SK-N-SH (cell line): Measurements from ENCODE around the gene MLC1. TPM values are rescaled to one million over a fixed set of nuclear protein-coding genes. Genes with fewer than 3 reads are reported as not detected.
A peak's percentile ranks its signal among the peaks of the same experiment; 100 is the strongest.

Source experiments
- CTCF ChIA-PET: fragments of 300-600, 350-600 bp; formaldehyde crosslinking; extraction: SDS; loops from one replicate; lab custom pipeline; 2021; lab: Yijun Ruan, JAX
- POLR2A ChIA-PET: fragments of 350-600 bp; sonication (Branson Sonifier 250); formaldehyde crosslinking; extraction: SDS; loops from one replicate; lab custom pipeline; 2020; ENCODE audit warnings: antibody characterized with exemption, inconsistent platforms; lab: Yijun Ruan, JAX
- DNase-seq: peaks from one replicate; pipeline ENCODE4 v3.0.0; 2012
- H2AFZ ChIP-seq: fragments of 200-600 bp; sonication (generic); 2 replicates; pipeline ENCODE4 v1.8.1; 2016; ENCODE audit warnings: antibody characterized with exemption, mild to moderate bottlenecking, low read depth
- H3F3A ChIP-seq: fragments of 200-600 bp; sonication (generic); replicated peaks from 2 replicates; pipeline ENCODE3; 2016; ENCODE audit warnings: antibody characterized with exemption, mild to moderate bottlenecking; ENCODE audit not compliant: insufficient read depth
- H3K27ac ChIP-seq, 2 experiments: fragments of 200-500 bp in 1 of 2; fragments of 200-600 bp in 1 of 2; sonication (Bioruptor generic) in 1 of 2; sonication (generic), shearing (Covaris generic) in 1 of 2; 2 replicates each; pipeline versions ENCODE4 v1.5.1 to v1.6.1; 2014 to 2016; ENCODE audit warnings: low read depth in 2 of 2, inconsistent platforms in 1 of 2, low read length in 1 of 2, mild to moderate bottlenecking in 1 of 2, mixed read lengths in 1 of 2
- H3K27me3 ChIP-seq: fragments of 200-600 bp; sonication (generic), shearing (Covaris generic); 2 replicates; pipeline ENCODE4 v1.6.1; 2016; ENCODE audit warnings: mixed run types; ENCODE audit not compliant: insufficient read depth
- H3K36me3 ChIP-seq, 2 experiments: fragments of 200-500 bp in 1 of 2; fragments of 200-600 bp in 1 of 2; sonication (Bioruptor generic) in 1 of 2; sonication (generic) in 1 of 2; replicated peaks in 1 of 2; 2 replicates each; pipeline versions ENCODE3 to v1.5.1; 2014 to 2016; ENCODE audit warnings: low read length in 1 of 2, mild to moderate bottlenecking in 1 of 2; ENCODE audit not compliant: insufficient read depth in 2 of 2, control insufficient read depth in 1 of 2
- H3K4me1 ChIP-seq, 2 experiments: fragments of 200-500 bp in 1 of 2; fragments of 200-600 bp in 1 of 2; sonication (Bioruptor generic) in 1 of 2; sonication (generic), shearing (Covaris generic) in 1 of 2; 2 replicates each; pipeline versions ENCODE4 v1.5.1 to v1.6.1; 2014 to 2016; ENCODE audit warnings: low read depth in 1 of 2, low read length in 1 of 2, mixed run types in 1 of 2; ENCODE audit not compliant: insufficient read depth in 2 of 2, control insufficient read depth in 1 of 2
- H3K4me2 ChIP-seq: fragments of 200-600 bp; sonication (generic), shearing (Covaris generic); 2 replicates; pipeline ENCODE4 v1.6.1; 2017; ENCODE audit warnings: mixed run types
- H3K4me3 ChIP-seq, 2 experiments: fragments of 200-500 bp in 1 of 2; fragments of 200-600 bp in 1 of 2; sonication (Bioruptor generic) in 1 of 2; sonication (generic), shearing (Covaris generic) in 1 of 2; 2 replicates each; pipeline versions ENCODE4 v1.5.1 to v1.8.1; 2014 to 2016; ENCODE audit warnings: low read depth in 2 of 2, inconsistent platforms in 1 of 2, low read length in 1 of 2, mild to moderate bottlenecking in 1 of 2, mixed read lengths in 1 of 2, moderate library complexity in 1 of 2
- H3K79me2 ChIP-seq: fragments of 200-600 bp; sonication (generic); 2 replicates; pipeline ENCODE4 v1.8.1; 2017; ENCODE audit warnings: mild to moderate bottlenecking; ENCODE audit not compliant: insufficient read depth
- H3K9ac ChIP-seq: fragments of 200-600 bp; sonication (generic); 2 replicates; pipeline ENCODE4 v1.6.1; 2017; ENCODE audit warnings: mixed run types
- H3K9me2 ChIP-seq: fragments of 200-600 bp; sonication (generic); 2 replicates; pipeline ENCODE4 v1.6.1; 2017; ENCODE audit warnings: mixed run types
- H3K9me3 ChIP-seq: fragments of 200-600 bp; sonication (generic); 2 replicates; pipeline ENCODE4 v1.6.1; 2017; ENCODE audit warnings: mixed run types, mild to moderate bottlenecking, moderate library complexity
- H4K20me1 ChIP-seq: fragments of 200-600 bp; sonication (generic); 2 replicates; pipeline ENCODE4 v1.6.1; 2017; ENCODE audit warnings: mild to moderate bottlenecking, mixed run types; ENCODE audit not compliant: insufficient read depth
- FOXJ3 ChIP-seq: sonication (generic); formaldehyde crosslinking; IDR thresholded peaks from 2 replicates; pipeline ENCODE4 v1.5.1; 2020; ENCODE audit warnings: mild to moderate bottlenecking, missing genetic modification reagents
- FOXM1 ChIP-seq: IDR thresholded peaks from 2 replicates; pipeline ENCODE4 v1.4.0; 2012; ENCODE audit warnings: low read depth, mild to moderate bottlenecking
- GATA2 ChIP-seq: sonication (generic); formaldehyde crosslinking; IDR thresholded peaks from 2 replicates; pipeline ENCODE4 v1.5.0; 2020; ENCODE audit warnings: mild to moderate bottlenecking, missing genetic modification reagents
- MEF2A ChIP-seq: IDR thresholded peaks from 2 replicates; pipeline ENCODE4 v1.4.0; 2012; ENCODE audit warnings: low read depth, borderline replicate concordance
- MXI1 ChIP-seq: IDR thresholded peaks from 2 replicates; pipeline ENCODE4 v1.6.1; 2012; ENCODE audit warnings: mild to moderate bottlenecking, low read depth, low read length, improper control_type of control experiment
- NFIC ChIP-seq: IDR thresholded peaks from 2 replicates; pipeline ENCODE4 v1.4.0; 2012; ENCODE audit warnings: borderline replicate concordance
- RFX5 ChIP-seq: IDR thresholded peaks from 2 replicates; pipeline ENCODE4 v1.6.1; 2012; ENCODE audit warnings: mild to moderate bottlenecking, improper control_type of control experiment, low read length
- SIN3A ChIP-seq: IDR thresholded peaks from 2 replicates; pipeline ENCODE4 v1.6.1; 2012; ENCODE audit warnings: low read depth, mild to moderate bottlenecking, low read length, moderate library complexity, borderline replicate concordance
- TEAD4 ChIP-seq: IDR thresholded peaks from 2 replicates; pipeline ENCODE4 v1.4.0; 2012; ENCODE audit warnings: mild to moderate bottlenecking, borderline replicate concordance; ENCODE audit not compliant: insufficient read depth
- WGBS: methylation state at CpG from one replicate; pipeline ENCODE4 v1.1.6; 2017; ENCODE audit warnings: low lambda C conversion rate; 5-methylcytosine and 5-hydroxymethylcytosine counted together
- polyA plus RNA-seq, 3 experiments: library from polyadenylated mRNA; depleted of rRNA; stranded (reverse); fragments of >200 nt; gene quantifications; 2 replicates each; pipeline ENCODE4 v1.2.3, GENCODE V29; 2012
- TF ChIP-seq, protein P1 (sequence below): IDR thresholded peaks from 2 replicates; pipeline ENCODE4 v1.4.0; 2012; ENCODE audit warnings: low read depth
- TF ChIP-seq, protein P2 (sequence below): IDR thresholded peaks from 2 replicates; pipeline ENCODE4; 2012
- TF ChIP-seq, protein P3 (sequence below): fragments of 150-350 bp; IDR thresholded peaks from 2 replicates; pipeline ENCODE4 v1.6.1; 2016; ENCODE audit warnings: mild to moderate bottlenecking, low read depth, low read length
- TF ChIP-seq, protein P4 (sequence below): IDR thresholded peaks from 2 replicates; pipeline ENCODE4 v1.4.0; 2012; ENCODE audit warnings: low read depth, borderline replicate concordance
- TF ChIP-seq, protein P5 (sequence below): IDR thresholded peaks from 2 replicates; pipeline ENCODE4 v1.4.0; 2012; ENCODE audit warnings: low read depth, borderline replicate concordance

MLC1 gene
- polyA plus RNA-seq, 1 of the 3 experiments (the other 2 are of a cell fraction) = not detected

DNA sequence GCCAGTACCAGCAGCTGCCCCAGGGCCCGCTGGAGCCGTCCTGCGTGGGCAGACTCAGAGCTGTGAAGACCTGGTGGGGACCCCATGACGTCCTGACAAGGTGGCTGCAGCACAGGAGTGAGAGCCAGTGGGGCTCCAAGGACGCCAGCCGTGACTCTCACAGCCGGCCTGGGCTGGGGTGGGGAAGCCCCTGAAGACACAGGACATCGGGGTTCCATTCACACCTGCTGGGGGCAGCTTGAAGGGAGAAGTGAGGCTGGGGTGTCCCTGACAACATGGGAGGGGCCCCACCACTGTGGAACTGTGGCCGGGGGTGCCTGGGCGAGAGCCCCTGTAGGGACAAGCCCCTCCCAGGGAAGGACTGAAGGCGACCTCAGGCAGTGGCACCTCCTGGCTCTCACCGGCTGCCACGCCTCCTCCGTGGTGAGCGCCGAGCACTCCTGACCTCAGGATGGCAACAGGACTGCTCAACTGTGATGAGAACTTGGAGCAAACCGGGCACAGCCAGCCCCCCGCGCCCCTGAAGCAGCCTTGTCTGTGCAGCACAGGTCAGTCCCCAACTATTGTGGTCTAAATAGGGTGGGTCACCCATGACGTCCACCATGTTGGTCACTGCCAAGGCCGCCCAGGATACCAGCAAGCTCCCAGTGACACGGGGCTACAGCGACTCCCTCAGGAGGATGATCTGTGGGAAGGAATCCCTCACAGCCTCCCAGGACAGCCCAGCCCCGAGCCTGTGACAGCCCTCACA lies 49.9 kb downstream of the MLC1 start (continued):
- TF ChIP-seq, protein P1, sequence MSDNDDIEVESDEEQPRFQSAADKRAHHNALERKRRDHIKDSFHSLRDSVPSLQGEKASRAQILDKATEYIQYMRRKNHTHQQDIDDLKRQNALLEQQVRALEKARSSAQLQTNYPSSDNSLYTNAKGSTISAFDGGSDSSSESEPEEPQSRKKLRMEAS = no peak
- TF ChIP-seq, all 33 proteins: peak for 0

DNA sequence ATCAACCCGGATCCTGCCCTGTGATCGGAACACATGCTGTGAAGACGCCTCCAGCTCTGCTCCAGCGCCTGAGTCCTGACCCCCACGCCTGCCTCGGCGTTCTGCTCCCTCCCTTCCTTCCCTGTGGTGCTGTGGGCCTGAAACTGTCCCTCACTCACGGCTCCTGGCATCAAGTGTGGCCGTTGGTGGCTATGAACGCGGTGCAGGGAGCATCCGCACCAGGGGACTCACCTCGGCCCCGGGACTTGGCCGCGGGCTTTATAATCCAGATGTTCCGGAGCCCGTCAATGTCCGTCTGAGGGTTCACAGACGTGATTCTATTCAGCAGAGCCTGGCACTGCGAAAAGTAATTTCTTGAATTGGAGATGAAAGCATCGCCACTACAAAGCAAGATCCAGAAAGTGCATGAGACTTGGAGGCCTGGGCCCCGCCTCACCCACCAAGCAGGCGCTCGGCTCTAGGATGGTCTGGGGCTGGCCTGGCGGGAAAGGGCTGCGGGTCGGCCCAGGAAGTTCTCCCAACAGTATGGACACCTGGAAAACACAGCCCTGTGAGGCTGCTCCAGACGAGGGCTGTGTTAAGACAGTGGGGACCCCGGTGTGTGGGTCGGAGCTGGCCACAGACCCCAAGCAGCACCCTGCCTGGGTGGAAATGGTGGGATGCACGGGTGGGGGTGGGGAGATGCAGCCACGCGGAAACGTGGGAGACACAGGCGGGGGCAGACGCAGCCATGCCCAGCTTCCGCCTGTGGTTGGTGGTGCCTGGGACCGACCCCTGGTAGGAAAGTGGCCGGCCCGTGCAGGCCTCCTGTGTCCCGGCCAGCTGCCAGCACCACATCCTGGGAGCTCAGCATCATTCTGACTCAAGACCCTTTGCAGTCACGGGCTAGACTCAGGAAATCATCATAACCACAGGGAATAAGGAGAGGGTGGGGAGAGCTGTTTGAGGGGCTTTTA lies 50.8 kb downstream of the MLC1 start:
- CTCF ChIA-PET = interaction anchor here (0.8 to 3.4 kb wide), 2 partner anchors 34 to 104 kb away, joined by 3 to 13 read pairs; no protein-coding TSS in a partner anchor
- Histone ChIP-seq H3F3A (no peaks in the 10 kb centered on the region), H3K27me3 (no peaks in the 10 kb centered on the region; the same call in 1 of the 2 replicates), H4K20me1 (no peaks in the 10 kb centered on the region), H3K9me3 (no peaks in the 10 kb centered on the region; the same call in 1 of the 2 replicates), H3K4me3 (no peak overlapping the region), H3K4me2 (no peak overlapping the region), H3K36me3 (no peaks in the 10 kb centered on the region), H2AFZ (no peak overlapping the region), H3K4me1 (peaks cover 0 to 2% of the 10 kb centered on the region in 2 experiments; a peak in 1 of 4 replicates), H3K9ac (no peak overlapping the region), H3K9me2 (no peaks in the 10 kb centered on the region), H3K79me2 (no peaks in the 10 kb centered on the region), H3K27ac (no peak overlapping the region)
- no peak for TF ChIP-seq MXI1
- TF ChIP-seq, protein P2, sequence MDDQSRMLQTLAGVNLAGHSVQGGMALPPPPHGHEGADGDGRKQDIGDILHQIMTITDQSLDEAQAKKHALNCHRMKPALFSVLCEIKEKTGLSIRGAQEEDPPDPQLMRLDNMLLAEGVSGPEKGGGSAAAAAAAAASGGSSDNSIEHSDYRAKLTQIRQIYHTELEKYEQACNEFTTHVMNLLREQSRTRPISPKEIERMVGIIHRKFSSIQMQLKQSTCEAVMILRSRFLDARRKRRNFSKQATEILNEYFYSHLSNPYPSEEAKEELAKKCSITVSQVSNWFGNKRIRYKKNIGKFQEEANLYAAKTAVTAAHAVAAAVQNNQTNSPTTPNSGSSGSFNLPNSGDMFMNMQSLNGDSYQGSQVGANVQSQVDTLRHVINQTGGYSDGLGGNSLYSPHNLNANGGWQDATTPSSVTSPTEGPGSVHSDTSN = no peak
- TF ChIP-seq TEAD4 = no peak
- TF ChIP-seq GATA2 (CRISPR knock-in tag) = no peak
- no peak for TF ChIP-seq MEF2A
- TF ChIP-seq FOXJ3 (CRISPR knock-in tag) = no peak
- TF ChIP-seq NFIC = no peak
- TF ChIP-seq RFX5 = no peak
- TF ChIP-seq, protein P3, sequence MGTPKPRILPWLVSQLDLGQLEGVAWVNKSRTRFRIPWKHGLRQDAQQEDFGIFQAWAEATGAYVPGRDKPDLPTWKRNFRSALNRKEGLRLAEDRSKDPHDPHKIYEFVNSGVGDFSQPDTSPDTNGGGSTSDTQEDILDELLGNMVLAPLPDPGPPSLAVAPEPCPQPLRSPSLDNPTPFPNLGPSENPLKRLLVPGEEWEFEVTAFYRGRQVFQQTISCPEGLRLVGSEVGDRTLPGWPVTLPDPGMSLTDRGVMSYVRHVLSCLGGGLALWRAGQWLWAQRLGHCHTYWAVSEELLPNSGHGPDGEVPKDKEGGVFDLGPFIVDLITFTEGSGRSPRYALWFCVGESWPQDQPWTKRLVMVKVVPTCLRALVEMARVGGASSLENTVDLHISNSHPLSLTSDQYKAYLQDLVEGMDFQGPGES = no peak
- TF ChIP-seq FOXM1 = no peak
- TF ChIP-seq, protein P4, sequence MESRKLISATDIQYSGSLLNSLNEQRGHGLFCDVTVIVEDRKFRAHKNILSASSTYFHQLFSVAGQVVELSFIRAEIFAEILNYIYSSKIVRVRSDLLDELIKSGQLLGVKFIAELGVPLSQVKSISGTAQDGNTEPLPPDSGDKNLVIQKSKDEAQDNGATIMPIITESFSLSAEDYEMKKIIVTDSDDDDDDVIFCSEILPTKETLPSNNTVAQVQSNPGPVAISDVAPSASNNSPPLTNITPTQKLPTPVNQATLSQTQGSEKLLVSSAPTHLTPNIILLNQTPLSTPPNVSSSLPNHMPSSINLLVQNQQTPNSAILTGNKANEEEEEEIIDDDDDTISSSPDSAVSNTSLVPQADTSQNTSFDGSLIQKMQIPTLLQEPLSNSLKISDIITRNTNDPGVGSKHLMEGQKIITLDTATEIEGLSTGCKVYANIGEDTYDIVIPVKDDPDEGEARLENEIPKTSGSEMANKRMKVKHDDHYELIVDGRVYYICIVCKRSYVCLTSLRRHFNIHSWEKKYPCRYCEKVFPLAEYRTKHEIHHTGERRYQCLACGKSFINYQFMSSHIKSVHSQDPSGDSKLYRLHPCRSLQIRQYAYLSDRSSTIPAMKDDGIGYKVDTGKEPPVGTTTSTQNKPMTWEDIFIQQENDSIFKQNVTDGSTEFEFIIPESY = no peak
- TF ChIP-seq, protein P5, sequence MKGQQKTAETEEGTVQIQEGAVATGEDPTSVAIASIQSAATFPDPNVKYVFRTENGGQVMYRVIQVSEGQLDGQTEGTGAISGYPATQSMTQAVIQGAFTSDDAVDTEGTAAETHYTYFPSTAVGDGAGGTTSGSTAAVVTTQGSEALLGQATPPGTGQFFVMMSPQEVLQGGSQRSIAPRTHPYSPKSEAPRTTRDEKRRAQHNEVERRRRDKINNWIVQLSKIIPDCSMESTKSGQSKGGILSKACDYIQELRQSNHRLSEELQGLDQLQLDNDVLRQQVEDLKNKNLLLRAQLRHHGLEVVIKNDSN = no peak
- TF ChIP-seq SIN3A = no peak
- WGBS = 64% methylated on average over 20 of the region's 43 CpGs
- DNase-seq = peak; percentile 17
- POLR2A ChIA-PET = interaction anchor here (0.7 to 1.0 kb wide), 2 partner anchors 47 to 101 kb away, joined by 3 read pairs; no protein-coding TSS in a partner anchor
